WERI-Rb-1 (cell line): ENCODE data around the gene NOD1.

Source experiments
- DNase-seq: peaks from one replicate; pipeline ENCODE4 v3.0.0-alpha.2; 2020
- H3K27ac ChIP-seq: fragments of 250-450 bp; sonication (Bioruptor Pico); 2 replicates; pipeline ENCODE4 v1.5.1; 2020; ENCODE audit warnings: mild to moderate bottlenecking, moderate library complexity
- H3K27me3 ChIP-seq: fragments of 250-450 bp; sonication (Bioruptor Pico); 2 replicates; pipeline ENCODE4 v1.5.1; 2021; ENCODE audit warnings: mild to moderate bottlenecking, low read depth, moderate library complexity; ENCODE audit not compliant: insufficient read depth, severe bottlenecking
- H3K36me3 ChIP-seq: fragments of 250-450 bp; sonication (Bioruptor Pico); 2 replicates; pipeline ENCODE4 v1.5.1; 2020; ENCODE audit warnings: mild to moderate bottlenecking, moderate library complexity
- H3K4me3 ChIP-seq: 2 replicates; pipeline ENCODE4 v1.5.1; 2011; ENCODE audit warnings: low read depth, mild to moderate bottlenecking, control low read depth, low read length
- H3K9me3 ChIP-seq: fragments of 250-450 bp; sonication (Bioruptor Pico); 2 replicates; pipeline ENCODE4 v1.5.1; 2021; ENCODE audit warnings: mild to moderate bottlenecking, moderate library complexity; ENCODE audit not compliant: severe bottlenecking
- TF ChIP-seq, protein P1 (sequence below): IDR thresholded peaks from 2 replicates; pipeline ENCODE4 v1.5.1; 2011; ENCODE audit warnings: low read depth, mild to moderate bottlenecking, control low read depth, inconsistent platforms, low read length

The NOD1 gene

DNA sequence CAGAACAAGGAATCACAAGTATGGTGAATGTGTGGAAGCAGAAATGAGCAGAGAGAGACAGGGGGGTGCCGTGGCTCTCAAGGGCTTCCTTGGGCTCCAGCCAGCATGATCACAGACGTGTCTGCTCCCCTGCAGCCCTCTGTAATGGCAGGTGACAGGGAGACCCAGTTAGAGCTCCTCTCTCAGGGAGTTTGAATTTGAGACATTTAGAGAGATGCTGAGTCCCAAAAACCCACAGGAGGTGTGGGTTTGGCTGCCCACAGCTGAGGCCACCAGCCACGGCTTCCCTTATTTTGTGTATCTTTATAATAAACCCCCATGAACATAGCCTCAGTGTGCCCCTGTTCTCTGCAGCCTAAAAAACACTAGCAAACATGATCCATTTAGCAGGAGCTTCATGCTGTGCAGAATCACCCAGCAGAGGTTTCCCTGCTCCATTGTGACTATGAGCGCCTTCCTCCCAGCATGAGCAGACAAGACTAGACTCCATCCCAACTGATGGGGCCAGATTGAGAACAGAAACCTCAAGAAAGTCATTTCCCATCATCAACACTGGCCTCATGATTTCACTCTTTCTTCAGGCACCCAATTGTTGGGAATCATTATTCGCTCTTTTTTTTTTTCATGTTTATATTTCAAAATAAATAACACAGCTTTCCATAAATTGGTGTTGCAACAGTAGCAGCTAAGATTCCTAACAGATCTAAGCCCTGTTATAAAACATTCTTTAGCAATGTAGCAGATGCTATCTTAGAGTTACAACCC, 13.4 kb downstream of the NOD1 start:
- DNase-seq: no peak
- TF ChIP-seq, protein P1, sequence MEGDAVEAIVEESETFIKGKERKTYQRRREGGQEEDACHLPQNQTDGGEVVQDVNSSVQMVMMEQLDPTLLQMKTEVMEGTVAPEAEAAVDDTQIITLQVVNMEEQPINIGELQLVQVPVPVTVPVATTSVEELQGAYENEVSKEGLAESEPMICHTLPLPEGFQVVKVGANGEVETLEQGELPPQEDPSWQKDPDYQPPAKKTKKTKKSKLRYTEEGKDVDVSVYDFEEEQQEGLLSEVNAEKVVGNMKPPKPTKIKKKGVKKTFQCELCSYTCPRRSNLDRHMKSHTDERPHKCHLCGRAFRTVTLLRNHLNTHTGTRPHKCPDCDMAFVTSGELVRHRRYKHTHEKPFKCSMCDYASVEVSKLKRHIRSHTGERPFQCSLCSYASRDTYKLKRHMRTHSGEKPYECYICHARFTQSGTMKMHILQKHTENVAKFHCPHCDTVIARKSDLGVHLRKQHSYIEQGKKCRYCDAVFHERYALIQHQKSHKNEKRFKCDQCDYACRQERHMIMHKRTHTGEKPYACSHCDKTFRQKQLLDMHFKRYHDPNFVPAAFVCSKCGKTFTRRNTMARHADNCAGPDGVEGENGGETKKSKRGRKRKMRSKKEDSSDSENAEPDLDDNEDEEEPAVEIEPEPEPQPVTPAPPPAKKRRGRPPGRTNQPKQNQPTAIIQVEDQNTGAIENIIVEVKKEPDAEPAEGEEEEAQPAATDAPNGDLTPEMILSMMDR: no peak
- Histone ChIP-seq H3K27me3 (no peaks in the 10 kb centered on the region), H3K4me3 (no peak overlapping the region), H3K9me3 (no peaks in the 10 kb centered on the region), H3K27ac (no peak overlapping the region), H3K36me3 (no peaks in the 10 kb centered on the region)

DNA sequence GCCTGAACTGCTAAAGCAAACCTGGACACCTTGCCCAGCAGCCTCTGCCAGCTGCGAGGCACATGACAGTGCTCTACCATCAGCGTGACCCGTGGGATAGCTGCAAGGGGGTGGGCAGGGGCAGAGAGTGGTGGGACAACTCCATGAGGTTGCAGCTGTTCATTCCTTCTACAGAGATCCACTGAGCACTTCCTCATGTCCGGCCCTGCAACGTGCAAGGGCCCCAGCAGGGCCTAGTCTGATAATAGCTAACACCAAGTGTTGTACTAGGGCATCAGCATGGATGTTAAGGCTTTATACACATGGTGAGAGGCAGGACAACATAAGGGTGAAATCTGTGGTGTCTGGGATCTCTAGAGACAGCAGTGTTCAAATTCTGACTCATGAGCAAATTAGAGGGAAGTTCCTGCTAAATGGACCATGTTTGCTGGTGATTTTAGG, 14.3 kb downstream of the NOD1 start:
- Histone ChIP-seq H3K4me3 (no peak overlapping the region), H3K36me3 (no peaks in the 10 kb centered on the region), H3K27me3 (no peaks in the 10 kb centered on the region), H3K9me3 (no peaks in the 10 kb centered on the region), H3K27ac (no peak overlapping the region)
- TF ChIP-seq, protein P1: no peak
- DNase-seq: no peak

DNA sequence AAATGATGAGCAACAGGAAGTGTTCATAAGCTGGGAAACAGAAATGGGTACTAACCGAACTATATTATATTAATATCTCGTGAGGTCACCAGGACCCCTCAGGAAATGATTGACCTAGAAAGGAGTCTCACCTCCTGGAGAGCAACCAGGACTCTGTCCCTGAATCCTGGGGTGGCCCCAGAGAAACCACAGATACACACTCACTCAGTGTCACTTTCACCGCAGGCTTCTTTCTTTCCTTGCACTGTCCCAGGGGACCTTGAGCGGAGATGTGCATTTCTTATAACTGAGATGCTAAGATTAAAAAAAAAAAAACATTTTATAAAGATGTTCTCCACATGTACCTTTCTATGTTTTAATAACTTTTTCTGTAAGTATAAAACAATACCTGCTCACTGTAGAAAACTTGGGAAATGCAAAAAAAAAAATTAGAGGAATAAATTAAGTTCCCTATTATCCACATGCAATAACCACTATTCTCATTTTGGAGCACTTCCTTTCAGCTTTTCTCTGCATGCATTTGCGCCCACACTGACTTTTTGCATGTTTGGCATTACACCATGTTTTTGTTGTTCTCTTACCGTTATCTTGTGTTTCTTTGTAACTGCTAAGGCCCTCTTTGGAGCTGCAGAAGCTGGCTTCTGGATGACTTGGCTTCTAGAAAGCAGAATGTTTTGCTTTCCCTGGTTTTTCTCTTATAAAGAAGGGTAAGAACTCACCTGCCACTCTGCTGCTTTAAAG, 15.0 kb downstream of the NOD1 start:
- Histone ChIP-seq H3K36me3 (no peaks in the 10 kb centered on the region), H3K27me3 (no peaks in the 10 kb centered on the region), H3K9me3 (no peaks in the 10 kb centered on the region), H3K27ac (no peak overlapping the region), H3K4me3 (no peak overlapping the region)
- TF ChIP-seq, protein P1: no peak
- no peak for DNase-seq

DNA sequence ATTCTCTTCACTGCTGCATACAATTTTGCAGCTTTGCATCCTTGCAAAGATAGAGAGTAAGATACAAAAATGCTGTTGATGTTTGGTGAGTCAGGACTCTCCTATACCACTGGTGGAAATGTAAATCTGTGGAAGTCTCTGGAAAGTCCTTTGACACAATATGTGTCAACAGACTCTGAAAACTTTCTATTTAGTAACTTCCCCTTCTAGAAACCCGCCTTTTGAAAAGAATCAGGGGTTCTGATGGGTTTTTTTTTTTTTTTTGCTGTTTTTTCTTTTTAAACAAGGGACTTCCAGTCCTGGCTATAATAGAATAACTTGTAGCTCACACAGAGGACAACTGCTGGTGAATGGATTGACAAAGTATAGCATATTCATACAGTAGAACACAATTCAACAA, 16.4 kb downstream of the NOD1 start:
- no peaks in the 10 kb centered on the region for H3K36me3 ChIP-seq
- H3K27ac ChIP-seq: no peak overlapping the region
- DNase-seq: no peak
- no peaks in the 10 kb centered on the region for H3K27me3 ChIP-seq
- H3K9me3 ChIP-seq: no peaks in the 10 kb centered on the region
- H3K4me3 ChIP-seq: no peak overlapping the region
- TF ChIP-seq, protein P1: no peak

DNA sequence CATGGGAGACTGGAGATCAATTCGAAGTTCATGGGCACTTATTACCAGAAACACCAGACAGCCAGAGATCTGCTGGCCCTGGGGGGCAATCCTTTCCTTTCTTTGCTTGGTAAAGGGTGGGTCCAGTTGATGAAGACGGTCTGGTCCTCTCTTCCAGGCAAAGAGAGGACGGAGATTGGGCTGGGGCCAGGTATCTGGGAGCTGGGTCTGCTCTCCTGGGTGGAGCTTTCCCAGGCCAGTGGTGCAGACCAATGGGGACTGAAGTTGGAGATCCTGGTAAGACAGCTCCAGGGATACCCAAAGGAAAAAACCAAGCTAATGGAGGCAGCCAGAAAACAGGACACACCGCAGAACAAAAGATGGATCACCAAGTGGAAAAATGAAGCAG, 18.3 kb downstream of the NOD1 start:
- no peaks in the 10 kb centered on the region for H3K9me3 ChIP-seq
- no peaks in the 10 kb centered on the region for H3K36me3 ChIP-seq
- DNase-seq: no peak
- H3K4me3 ChIP-seq: no peak overlapping the region
- no peaks in the 10 kb centered on the region for H3K27me3 ChIP-seq
- TF ChIP-seq, protein P1: no peak
- no peak overlapping the region for H3K27ac ChIP-seq
